H1 (cell line): Measurements from ENCODE around the gene CXCL9. TPM values are rescaled to one million over a fixed set of nuclear protein-coding genes. Genes with fewer than 3 reads are reported as not detected.

Source experiments
- CTCF ChIA-PET: fragments of 300-600 bp; sonication (Branson Sonifier 250); formaldehyde crosslinking; loops from one replicate; lab custom pipeline; 2021; ENCODE audit not compliant: partially characterized antibody; lab: Charles Lee
- POLR2A ChIA-PET: fragments of 300-600 bp; sonication (Branson Sonifier 250); formaldehyde crosslinking; loops from one replicate; lab custom pipeline; 2021; ENCODE audit warnings: inconsistent platforms; ENCODE audit not compliant: partially characterized antibody; lab: Charles Lee
- DNase-seq, 2 experiments: peaks; one replicate each; pipeline versions ENCODE4 v3.0.0 to v3.0.0-alpha.2; 2010 to 2022; ENCODE audit warnings: low spot score in 2 of 2, low read depth in 1 of 2, mixed read lengths in 1 of 2
- FAIRE-seq: peaks from 2 replicates; lab custom pipeline; 2011; peaks lifted over from hg19 to GRCh38; lab: Jason Lieb, UNC
- H2AFZ ChIP-seq: 2 replicates; pipeline ENCODE4 v1.8.1; 2012; ENCODE audit warnings: low read length, inconsistent platforms
- H2AK5ac ChIP-seq: 2 replicates; pipeline ENCODE4 v1.6.1; 2013; ENCODE audit warnings: low read depth, low read length
- H2BK120ac ChIP-seq: replicated peaks from 2 replicates; pipeline ENCODE3; 2013; ENCODE audit warnings: low read depth, low read length, inconsistent platforms
- H2BK12ac ChIP-seq: 2 replicates; pipeline ENCODE4 v1.6.1; 2013; ENCODE audit warnings: low read depth, low read length
- H2BK15ac ChIP-seq: 2 replicates; pipeline ENCODE4 v1.6.1; 2013; ENCODE audit warnings: low read length
- H2BK20ac ChIP-seq: 2 replicates; pipeline ENCODE4 v1.6.1; 2013; ENCODE audit warnings: low read length
- H2BK5ac ChIP-seq: 2 replicates; pipeline ENCODE4 v1.6.1; 2013; ENCODE audit warnings: low read depth, low read length
- H3K14ac ChIP-seq: 2 replicates; pipeline ENCODE4 v1.6.1; 2013; ENCODE audit warnings: inconsistent platforms; ENCODE audit not compliant: insufficient read length
- H3K18ac ChIP-seq: 2 replicates; pipeline ENCODE4 v1.6.1; 2013; ENCODE audit warnings: low read length; ENCODE audit errors: extremely low read depth
- H3K23ac ChIP-seq: 2 replicates; pipeline ENCODE4 v1.6.1; 2013; ENCODE audit warnings: inconsistent platforms; ENCODE audit not compliant: insufficient read length
- H3K23me2 ChIP-seq: 2 replicates; pipeline ENCODE4 v1.6.1; 2013; ENCODE audit warnings: low read depth, low read length
- H3K27ac ChIP-seq: 2 replicates; pipeline ENCODE4 v1.6.1; 2011; ENCODE audit warnings: low read depth, low read length, inconsistent platforms
- H3K27me3 ChIP-seq, 4 experiments: replicated peaks in 1 of 4; 1 replicate in 1 of 4; 2 replicates in 3 of 4; pipeline versions ENCODE4 v1.6.1 to v1.8.1; 2011 to 2013; ENCODE audit warnings: low read length in 3 of 4, mild to moderate bottlenecking in 3 of 4, inconsistent platforms in 2 of 4, mixed read lengths in 2 of 4, moderate library complexity in 1 of 4; ENCODE audit not compliant: control insufficient read depth in 3 of 4, insufficient read depth in 3 of 4; ENCODE audit errors: extremely low read depth in 1 of 4
- H3K36me3 ChIP-seq, 4 experiments: 2 replicates each; pipeline versions ENCODE4 v1.6.1 to v1.8.1; 2011 to 2013; ENCODE audit warnings: mild to moderate bottlenecking in 4 of 4, low read length in 3 of 4, moderate library complexity in 2 of 4, control low read depth in 1 of 4, inconsistent platforms in 1 of 4; ENCODE audit not compliant: insufficient read depth in 4 of 4, control insufficient read depth in 2 of 4
- H3K4ac ChIP-seq: replicated peaks from 2 replicates; pipeline ENCODE3; 2013; ENCODE audit warnings: low read length, low read depth, mixed read lengths, inconsistent platforms; ENCODE audit not compliant: insufficient read length
- H3K4me1 ChIP-seq, 4 experiments: replicated peaks in 1 of 4; 1 replicate in 1 of 4; 2 replicates in 3 of 4; pipeline versions ENCODE4 v1.6.1 to v1.8.1; 2011 to 2013; ENCODE audit warnings: low read length in 3 of 4, inconsistent platforms in 2 of 4, mixed read lengths in 1 of 4; ENCODE audit not compliant: insufficient read depth in 4 of 4, control insufficient read depth in 3 of 4
- H3K4me2 ChIP-seq, 2 experiments: 2 replicates each; pipeline versions ENCODE4 v1.6.1 to v1.8.1; 2011 to 2013; ENCODE audit warnings: low read depth in 2 of 2, low read length in 2 of 2, control low read depth in 1 of 2, inconsistent platforms in 1 of 2, mild to moderate bottlenecking in 1 of 2; ENCODE audit not compliant: insufficient read depth in 1 of 2
- H3K4me3 ChIP-seq, 4 experiments: fragments of 200-600, 300-600 bp in 1 of 4; sonication (generic), shearing (Covaris generic), sonication (Bioruptor Twin) in 1 of 4; 2 replicates each; pipeline versions ENCODE4 v1.5.1 to v1.8.1; 2011 to 2016; ENCODE audit warnings: low read length in 4 of 4, low read depth in 3 of 4, control low read depth in 2 of 4, inconsistent platforms in 2 of 4, mild to moderate bottlenecking in 2 of 4, mixed read lengths in 1 of 4, moderate library complexity in 1 of 4; ENCODE audit not compliant: insufficient read depth in 2 of 4; ENCODE audit errors: extremely low read depth in 1 of 4
- H3K56ac ChIP-seq: replicated peaks from 2 replicates; pipeline ENCODE3; 2013; ENCODE audit warnings: low read depth, mild to moderate bottlenecking, mixed read lengths, low read length, inconsistent platforms; ENCODE audit not compliant: insufficient read length
- H3K79me1 ChIP-seq: 2 replicates; pipeline ENCODE4 v1.6.1; 2013; ENCODE audit warnings: low read depth, low read length, control low read depth
- H3K79me2 ChIP-seq, 2 experiments: 2 replicates each; pipeline versions ENCODE4 v1.6.1 to v1.8.1; 2012 to 2013; ENCODE audit warnings: low read length in 2 of 2, mild to moderate bottlenecking in 2 of 2, inconsistent platforms in 1 of 2; ENCODE audit not compliant: insufficient read depth in 2 of 2, control insufficient read depth in 1 of 2
- H3K9ac ChIP-seq, 4 experiments: replicated peaks in 1 of 4; 1 replicate in 1 of 4; 2 replicates in 3 of 4; pipeline versions ENCODE4 v1.6.1 to v1.8.1; 2011 to 2013; ENCODE audit warnings: low read depth in 3 of 4, low read length in 3 of 4, control low read depth in 2 of 4, mild to moderate bottlenecking in 2 of 4, moderate library complexity in 2 of 4, inconsistent platforms in 1 of 4; ENCODE audit errors: extremely low read depth in 1 of 4
- H3K9me3 ChIP-seq, 2 experiments: 2 replicates each; pipeline versions ENCODE4 v1.6.1 to v1.8.1; 2012 to 2013; ENCODE audit warnings: mild to moderate bottlenecking in 2 of 2, moderate library complexity in 2 of 2, control low read depth in 1 of 2, inconsistent platforms in 1 of 2, low read depth in 1 of 2, low read length in 1 of 2, mixed read lengths in 1 of 2; ENCODE audit not compliant: insufficient read depth in 2 of 2
- H4K20me1 ChIP-seq, 2 experiments: replicated peaks in 1 of 2; 2 replicates each; pipeline versions ENCODE3 to v1.8.1; 2011 to 2013; ENCODE audit warnings: inconsistent platforms in 2 of 2, low read length in 2 of 2, mild to moderate bottlenecking in 1 of 2; ENCODE audit not compliant: insufficient read depth in 2 of 2, control insufficient read depth in 1 of 2
- H4K5ac ChIP-seq: 2 replicates; pipeline ENCODE4 v1.6.1; 2013; ENCODE audit warnings: low read length, low read depth, mixed read lengths, inconsistent platforms; ENCODE audit not compliant: insufficient read length
- H4K8ac ChIP-seq: 2 replicates; pipeline ENCODE4 v1.8.0; 2013; ENCODE audit warnings: mild to moderate bottlenecking, moderate library complexity, low read length, inconsistent platforms; ENCODE audit not compliant: insufficient read depth; ENCODE audit errors: extremely low read depth
- H4K91ac ChIP-seq: replicated peaks from 2 replicates; pipeline ENCODE3; 2013; ENCODE audit warnings: low read length, mixed read lengths, inconsistent platforms; ENCODE audit not compliant: insufficient read length
- CBX8 ChIP-seq: fragments of 300-800, 300-1000 bp; sonication (generic); IDR thresholded peaks from 2 replicates; pipeline ENCODE4 v1.7.1; 2016; ENCODE audit warnings: low read depth, low read length, borderline replicate concordance
- CHD1 ChIP-seq: IDR thresholded peaks from 2 replicates; pipeline ENCODE4 v1.6.1; 2012; ENCODE audit warnings: low read depth, low read length, improper control_type of control experiment
- SAP30 ChIP-seq: fragments of 300-600 bp; sonication (generic); IDR thresholded peaks from 2 replicates; pipeline ENCODE4 v1.7.1; 2012; ENCODE audit warnings: low read length, moderate library complexity, mild to moderate bottlenecking, inconsistent platforms; ENCODE audit not compliant: insufficient read depth, insufficient replicate concordance
- WGBS, 2 experiments: shearing (Covaris generic) in 1 of 2; methylation state at CpG; one replicate each; pipeline versions ENCODE4 v1.1.6 to v1.1.7; 2013 to 2015; ENCODE audit warnings: low lambda C conversion rate in 2 of 2, mixed read lengths in 2 of 2, inconsistent platforms in 1 of 2, low coverage in 1 of 2, missing lambda C conversion rate in 1 of 2; ENCODE audit not compliant: insufficient replicate concordance in 2 of 2, insufficient coverage in 1 of 2, insufficient read length in 1 of 2; ENCODE audit errors: extremely low coverage in 1 of 2, missing lambda C conversion rate in 1 of 2; 5-methylcytosine and 5-hydroxymethylcytosine counted together
- polyA plus RNA-seq, 7 experiments: library from polyadenylated mRNA; depleted of rRNA in 3 of 7; stranded (reverse) in 5 of 7; unstranded in 2 of 7; fragments of >200 nt in 5 of 7; fragments of 200-250 nt in 2 of 7; gene quantifications; 1 replicate in 5 of 7; 2 replicates in 1 of 7; 4 replicates in 1 of 7; pipeline versions ENCODE4 v1.2.1 to v1.2.3, GENCODE V29; 2011 to 2013; ENCODE audit warnings: missing spikeins in 2 of 7, mixed read lengths in 2 of 7
- total RNA-seq: library from RNA; stranded (reverse); fragmentation: NEBNext Ultra II Directional; extraction: Animal tissue kit (Norgen Biotek cat#: 25700); gene quantifications from 2 replicates; pipeline ENCODE4 v1.2.1, GENCODE V29; 2021

CXCL9 gene
- total and polyA plus RNA-seq, 2 of the 8 experiments (the other 6 are each of a cell fraction or from before 2014, with no cell fraction given) = not detected

DNA sequence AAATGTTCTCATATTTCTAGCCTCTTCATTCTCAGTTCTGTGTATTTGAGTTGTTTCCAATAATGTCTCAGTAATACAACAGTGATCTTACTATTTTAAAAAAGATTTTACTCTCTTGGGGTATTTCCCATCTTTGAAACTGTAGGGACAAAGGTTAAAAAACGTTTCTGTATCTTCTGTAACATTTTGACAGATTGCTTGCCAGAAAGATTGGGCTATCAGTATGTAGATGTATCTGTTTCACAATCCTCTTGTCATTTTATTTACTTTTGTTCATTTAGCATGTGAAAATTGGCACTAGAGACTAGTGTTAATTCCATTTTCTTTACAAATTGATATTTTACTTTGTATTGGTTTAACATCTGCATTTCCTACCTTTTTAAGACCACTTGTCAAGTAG is 6.2 kb upstream of the CXCL9 start:
- Histone ChIP-seq H3K9me3 (no peaks in the 10 kb centered on the region), H3K4me3 (no peak overlapping the region), H3K14ac (no peak overlapping the region), H3K27ac (no peak overlapping the region), H3K4me1 (peaks cover 0 to 7% (median 3%) of the 10 kb centered on the region in 4 experiments; a peak in 5 of 7 replicates), H3K79me2 (no peaks in the 10 kb centered on the region), H2BK120ac (no peak overlapping the region), H3K56ac (no peak overlapping the region), H2AFZ (no peak overlapping the region), H2AK5ac (no peak overlapping the region), H3K36me3 (no peaks in the 10 kb centered on the region), H3K23me2 (no peaks in the 10 kb centered on the region; the same call in 1 of the 2 replicates), H2BK12ac (no peak overlapping the region), H3K18ac (no peak overlapping the region), H3K4me2 (no peak overlapping the region), H4K20me1 (no peaks in the 10 kb centered on the region), H4K5ac (no peak overlapping the region), H2BK5ac (no peak overlapping the region), H2BK20ac (no peak overlapping the region), H4K8ac (no peak overlapping the region), H3K4ac (no peak overlapping the region), H3K27me3 (no peaks in the 10 kb centered on the region; a peak in 1 of 7 replicates), H2BK15ac (no peak overlapping the region), H3K79me1 (no peaks in the 10 kb centered on the region), H4K91ac (no peak overlapping the region), H3K9ac (no peak overlapping the region), H3K23ac (no peak overlapping the region)
- DNase-seq (no peak), FAIRE-seq (no peak)
- 50% methylated on average over 1 of the region's 1 CpG; no CpG with 5 or more reads in 1 of the 2 experiments for WGBS, 2 experiments
- ChIA-PET CTCF (no interaction called here), POLR2A (no interaction called here)
- no peak for TF ChIP-seq SAP30
- no peak for TF ChIP-seq CHD1
- no peak for TF ChIP-seq CBX8
